PC-9 (cell line): ENCODE data around the gene TRIO. TPM values are rescaled to one million over a fixed set of nuclear protein-coding genes. Genes with fewer than 3 reads are reported as not detected.

ENCODE experiments used
- BruUV-seq: library from RNA; stranded (reverse); fragments of 400-500 nt; replicated peaks from 2 replicates; lab custom pipeline; 2021; lab: Mats Ljungman, UMichigan
- CTCF ChIA-PET: fragments of 300-600 bp; sonication (Branson Sonifier 250); formaldehyde crosslinking; loops from one replicate; lab custom pipeline; 2022; ENCODE audit warnings: antibody characterized with exemption; lab: Charles Lee
- POLR2A ChIA-PET: fragments of 300-600 bp; sonication (Branson Sonifier 250); formaldehyde crosslinking; loops from one replicate; lab custom pipeline; 2022; ENCODE audit warnings: antibody characterized with exemption; ENCODE audit not compliant: unreplicated experiment; lab: Charles Lee
- DNase-seq, 2 experiments: peaks; one replicate each; pipeline versions ENCODE4 v3.0.0 to v3.0.0-alpha.2; 2015 to 2022; ENCODE audit warnings: mixed read lengths in 1 of 2
- H2AFZ ChIP-seq: fragments of 200-600 bp; sonication (generic); 2 replicates; pipeline ENCODE4 v1.8.1; 2017; ENCODE audit warnings: antibody characterized with exemption
- H3F3A ChIP-seq: fragments of 200-600 bp; sonication (generic); 2 replicates; pipeline ENCODE4 v1.8.1; 2017; ENCODE audit warnings: antibody characterized with exemption, mild to moderate bottlenecking, low read depth; ENCODE audit not compliant: insufficient read depth
- H3K27ac ChIP-seq: fragments of 200-600 bp; sonication (generic); 2 replicates; pipeline ENCODE4 v1.6.1; 2016; ENCODE audit warnings: mixed run types
- H3K27me3 ChIP-seq: fragments of 200-600 bp; sonication (generic); 2 replicates; pipeline ENCODE4 v1.6.1; 2016; ENCODE audit warnings: low read depth, mixed run types; ENCODE audit not compliant: insufficient read depth
- H3K36me3 ChIP-seq: fragments of 200-600 bp; sonication (generic); 2 replicates; pipeline ENCODE4 v1.6.1; 2016; ENCODE audit warnings: low read depth, mixed run types
- H3K4me1 ChIP-seq: fragments of 200-600 bp; sonication (generic); replicated peaks from 2 replicates; pipeline ENCODE4 v1.6.1; 2016; ENCODE audit warnings: mixed run types; ENCODE audit not compliant: insufficient read depth
- H3K4me2 ChIP-seq: fragments of 200-600 bp; sonication (generic); 2 replicates; pipeline ENCODE4 v1.6.1; 2017; ENCODE audit warnings: mixed run types
- H3K4me3 ChIP-seq: fragments of 200-600 bp; sonication (generic); 2 replicates; pipeline ENCODE4 v1.6.1; 2016; ENCODE audit warnings: mixed run types
- H3K79me2 ChIP-seq: fragments of 200-600 bp; sonication (generic); 2 replicates; pipeline ENCODE4 v1.6.1; 2017; ENCODE audit warnings: low read depth, mixed run types
- H3K9me2 ChIP-seq: fragments of 200-600 bp; sonication (generic); 2 replicates; pipeline ENCODE4 v1.8.1; 2017; ENCODE audit warnings: mild to moderate bottlenecking; ENCODE audit not compliant: insufficient read depth
- H3K9me3 ChIP-seq: fragments of 200-600 bp; sonication (generic); 2 replicates; pipeline ENCODE4 v1.8.1; 2016; ENCODE audit warnings: low read depth; ENCODE audit not compliant: insufficient read depth
- H4K20me1 ChIP-seq: fragments of 200-600 bp; sonication (generic); 2 replicates; pipeline ENCODE4 v1.8.1; 2017; ENCODE audit not compliant: insufficient read depth
- CTCF ChIP-seq: fragments of 200-600 bp; sonication (generic); conservative IDR thresholded peaks from 2 replicates; pipeline ENCODE4 v1.6.1; 2017; ENCODE audit warnings: mixed run types, antibody characterized with exemption, mild to moderate bottlenecking, moderate library complexity
- EZH2 ChIP-seq: fragments of 200-600 bp; sonication (generic); IDR thresholded peaks from 2 replicates; pipeline ENCODE4 v1.8.0; 2017; ENCODE audit warnings: antibody characterized with exemption, low read depth
- intact Hi-C: fragments of 100-400 bp; cut with micrococcal nuclease; formaldehyde crosslinking; loops from one replicate; pipeline ENCODE4 v1.10.0; 2022; ENCODE audit not compliant: unreplicated experiment
- total RNA-seq: library from RNA; stranded (reverse); gene quantifications from 2 replicates; pipeline ENCODE4 v1.2.3, GENCODE V29; 2021

Gene TRIO
- total RNA-seq, 1 experiment from 2014 or later: 596 TPM

GRCh38 chr5:14497311-14497710, 354.2 kb downstream of the TRIO start:
- BruUV-seq: no TSS peak
- H3K4me1 ChIP-seq: no peaks in the 10 kb centered on the region
- ChIA-PET CTCF (no interaction called here), POLR2A (no interaction called here)
- no peak overlapping the region for H3K4me3 ChIP-seq
- no peak overlapping the region for H3K4me2 ChIP-seq
- H3F3A ChIP-seq: no peaks in the 10 kb centered on the region
- no peak for DNase-seq
- H3K36me3 ChIP-seq: peaks cover 38% of the 10 kb centered on the region; the same call in 1 of the 2 replicates
- no peaks in the 10 kb centered on the region; the same call in 1 of the 2 replicates for H4K20me1 ChIP-seq
- no peaks in the 10 kb centered on the region for H3K9me2 ChIP-seq
- TF ChIP-seq EZH2: no peak
- no peaks in the 10 kb centered on the region for H3K79me2 ChIP-seq
- H3K27ac ChIP-seq: no peak overlapping the region
- intact Hi-C loops: no loop called here
- H3K9me3 ChIP-seq: no peaks in the 10 kb centered on the region
- no peaks in the 10 kb centered on the region for H3K27me3 ChIP-seq
- no peak overlapping the region for H2AFZ ChIP-seq

GRCh38 chr5:14501353-14502293, 358.5 kb downstream of the TRIO start:
- DNase-seq: no peak

GRCh38 chr5:14502294-14502690, 359.1 kb downstream of the TRIO start:
- POLR2A ChIA-PET: no interaction called here
- no peaks in the 10 kb centered on the region for H3K27me3 ChIP-seq
- intact Hi-C loops: no loop called here
- H3K9me2 ChIP-seq: no peaks in the 10 kb centered on the region
- CTCF ChIA-PET: no interaction called here
- H3K4me3 ChIP-seq: no peak overlapping the region
- no peak overlapping the region for H3K4me2 ChIP-seq
- no TSS peak for BruUV-seq
- no peaks in the 10 kb centered on the region for H3K9me3 ChIP-seq
- DNase-seq: no peak
- no peaks in the 10 kb centered on the region for H3K79me2 ChIP-seq
- H3K4me1 ChIP-seq: no peaks in the 10 kb centered on the region
- H4K20me1 ChIP-seq: no peaks in the 10 kb centered on the region
- no peak overlapping the region for H2AFZ ChIP-seq
- H3K36me3 ChIP-seq: 0 out of 2 replicates have a peak, but pooled peaks cover 11% of the 10 kb centered on the region
- TF ChIP-seq EZH2: no peak
- no peak for TF ChIP-seq CTCF
- H3F3A ChIP-seq: no peaks in the 10 kb centered on the region
- no peak overlapping the region for H3K27ac ChIP-seq

More at GRCh38 chr5:14501353-14502293, 358.5 kb downstream of the TRIO start:
- Histone ChIP-seq H3K9me3 (no peaks in the 10 kb centered on the region), H3K27me3 (no peaks in the 10 kb centered on the region), H4K20me1 (no peaks in the 10 kb centered on the region), H3K4me1 (no peaks in the 10 kb centered on the region), H3K36me3 (peaks cover 12% of the 10 kb centered on the region; the same call in 1 of the 2 replicates), H3F3A (no peaks in the 10 kb centered on the region), H2AFZ (no peak overlapping the region), H3K79me2 (no peaks in the 10 kb centered on the region), H3K4me2 (no peak overlapping the region), H3K27ac (no peak overlapping the region), H3K9me2 (no peaks in the 10 kb centered on the region), H3K4me3 (no peak overlapping the region)
- intact Hi-C loops: no loop called here
- ChIA-PET POLR2A (no interaction called here), CTCF (no interaction called here)
- TF ChIP-seq CTCF (no peak), EZH2 (no peak)
- no TSS peak for BruUV-seq
